Measurements from ENCODE around the gene MTERF4.

The MTERF4 gene

DNA sequence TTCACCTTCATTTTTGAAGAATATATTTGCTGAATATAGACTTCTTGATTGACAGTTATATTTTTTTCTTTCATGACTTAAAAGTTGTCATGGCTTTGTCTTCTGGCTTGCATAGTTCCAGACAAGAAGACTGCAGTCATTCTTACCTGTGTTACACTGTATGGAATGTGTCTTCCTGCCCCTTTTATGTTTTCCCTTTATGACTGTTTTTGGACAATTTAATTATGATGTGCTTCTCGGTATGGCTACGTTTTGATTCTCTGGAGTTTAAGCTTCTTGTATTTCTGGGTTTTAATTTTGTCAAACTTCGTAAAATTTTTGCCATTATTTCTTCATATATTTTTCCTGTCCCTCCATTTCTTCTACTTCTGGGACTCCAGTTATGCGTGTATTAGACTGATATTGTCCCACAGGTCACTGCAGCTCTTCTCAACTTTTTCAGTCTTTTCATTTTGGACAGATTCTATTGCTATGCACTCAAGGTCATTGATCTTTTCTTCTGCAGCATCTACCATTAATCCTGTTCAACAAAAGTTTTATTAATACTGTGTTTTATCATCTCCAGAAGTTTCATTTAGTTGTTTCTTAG lies 17.1 kb downstream of the MTERF4 start:
- DNase-seq = no peak

DNA sequence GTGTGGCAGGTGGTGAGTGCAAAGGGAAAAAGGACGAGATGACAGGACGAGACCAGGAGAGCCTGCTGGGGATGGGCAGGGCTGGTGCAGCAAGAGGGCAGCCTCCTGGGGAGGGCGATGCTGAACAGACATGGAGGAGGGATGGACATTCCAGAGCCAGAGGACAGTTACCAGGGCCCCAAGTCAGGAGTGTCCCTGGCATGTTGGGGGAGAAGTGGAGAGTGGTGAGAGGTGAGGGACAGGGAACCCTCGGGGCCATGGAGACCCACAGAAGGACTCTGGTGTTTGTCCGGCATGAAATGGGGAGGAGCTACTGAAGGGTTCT lies 19.0 kb downstream of the MTERF4 start:
- DNase-seq = no peak

DNA sequence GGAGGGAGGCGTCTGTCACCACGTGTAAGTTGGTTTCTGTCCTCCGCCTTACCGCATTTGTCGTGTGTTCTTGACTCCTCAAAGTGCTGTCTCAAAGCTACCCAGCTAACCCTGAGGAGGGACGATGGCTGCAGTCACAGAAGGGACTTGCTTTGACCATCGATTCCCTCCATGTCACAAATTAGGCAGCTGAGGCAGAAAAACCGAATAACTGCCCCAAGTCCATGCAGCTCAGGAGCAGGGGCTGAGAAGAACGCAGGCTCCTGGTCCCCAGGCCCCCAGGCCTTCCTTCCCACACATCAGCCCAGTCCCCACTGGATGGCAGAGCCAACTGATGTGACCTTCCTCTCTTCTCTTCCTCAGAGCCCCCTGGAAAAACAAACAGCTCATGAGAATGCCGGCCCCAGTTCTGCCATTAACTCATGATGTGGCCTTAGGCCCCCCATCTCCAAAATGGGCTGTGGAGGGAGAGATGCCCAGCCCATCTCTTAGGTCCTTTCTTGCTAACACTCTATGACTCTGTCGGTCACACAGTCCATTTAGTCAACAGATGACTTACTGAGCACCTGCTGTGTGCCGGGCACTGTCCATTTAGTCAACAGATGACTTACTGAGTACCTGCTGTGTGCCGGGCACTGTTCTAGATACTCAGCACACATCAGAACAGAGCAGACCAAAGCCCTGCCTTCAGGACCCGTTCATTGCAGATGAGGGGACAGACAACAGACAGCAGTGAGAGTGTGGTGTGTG lies 19.6 kb downstream of the MTERF4 start:
- no peak for DNase-seq

DNA sequence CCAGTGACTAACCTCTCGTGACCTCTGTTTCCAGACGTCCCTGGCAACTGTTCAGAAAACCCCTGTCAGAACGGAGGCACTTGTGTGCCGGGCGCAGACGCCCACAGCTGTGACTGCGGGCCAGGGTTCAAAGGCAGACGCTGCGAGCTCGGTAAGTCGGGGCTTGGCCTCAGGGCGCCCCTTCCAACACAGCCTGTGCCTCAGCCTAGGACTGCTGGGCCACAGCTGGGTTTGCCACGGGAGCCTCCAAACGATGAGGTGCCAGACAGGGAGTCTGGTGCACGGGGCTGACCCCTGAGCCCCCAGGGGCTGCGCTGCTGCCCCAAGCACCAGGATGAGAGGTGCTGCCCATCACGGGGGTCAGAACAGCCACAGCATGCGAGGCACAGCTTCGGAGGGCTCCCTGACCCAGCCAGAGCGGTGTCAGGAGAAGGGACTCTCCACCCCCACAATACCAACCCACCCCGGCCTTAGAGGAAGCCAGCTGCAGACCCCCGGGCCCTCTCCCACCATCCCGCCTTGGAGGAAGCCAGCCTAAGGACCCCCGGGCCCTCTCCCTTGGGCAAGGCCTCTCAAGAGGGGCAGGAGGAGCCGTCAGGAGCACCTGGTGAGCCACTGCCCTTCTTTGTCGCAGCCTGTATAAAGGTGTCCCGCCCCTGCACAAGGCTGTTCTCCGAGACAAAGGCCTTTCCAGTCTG lies 20.3 kb downstream of the MTERF4 start:
- DNase-seq = no peak

DNA sequence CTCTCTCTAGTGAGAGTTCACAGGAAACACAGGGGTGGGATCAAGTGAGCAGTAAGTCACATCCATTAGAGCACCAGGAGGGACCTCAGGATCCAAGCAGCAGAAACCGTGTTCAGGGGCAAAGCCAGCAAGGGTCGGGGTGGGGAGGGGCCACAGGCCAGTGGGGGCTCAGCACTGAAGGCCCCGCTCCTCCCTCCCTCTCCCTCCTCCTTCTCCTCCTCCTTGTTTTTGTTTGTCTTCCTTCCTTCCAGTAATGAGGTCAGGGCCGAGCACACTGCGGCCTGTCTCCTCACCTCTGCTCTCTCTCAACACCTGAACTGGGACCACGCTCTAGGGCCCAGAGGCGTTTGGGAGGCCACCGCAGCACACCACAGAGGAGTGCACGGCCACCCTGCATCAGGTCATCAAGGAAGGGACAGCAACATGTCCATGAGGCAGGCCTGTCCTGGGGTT lies 20.9 kb downstream of the MTERF4 start:
- no peak for DNase-seq

DNA sequence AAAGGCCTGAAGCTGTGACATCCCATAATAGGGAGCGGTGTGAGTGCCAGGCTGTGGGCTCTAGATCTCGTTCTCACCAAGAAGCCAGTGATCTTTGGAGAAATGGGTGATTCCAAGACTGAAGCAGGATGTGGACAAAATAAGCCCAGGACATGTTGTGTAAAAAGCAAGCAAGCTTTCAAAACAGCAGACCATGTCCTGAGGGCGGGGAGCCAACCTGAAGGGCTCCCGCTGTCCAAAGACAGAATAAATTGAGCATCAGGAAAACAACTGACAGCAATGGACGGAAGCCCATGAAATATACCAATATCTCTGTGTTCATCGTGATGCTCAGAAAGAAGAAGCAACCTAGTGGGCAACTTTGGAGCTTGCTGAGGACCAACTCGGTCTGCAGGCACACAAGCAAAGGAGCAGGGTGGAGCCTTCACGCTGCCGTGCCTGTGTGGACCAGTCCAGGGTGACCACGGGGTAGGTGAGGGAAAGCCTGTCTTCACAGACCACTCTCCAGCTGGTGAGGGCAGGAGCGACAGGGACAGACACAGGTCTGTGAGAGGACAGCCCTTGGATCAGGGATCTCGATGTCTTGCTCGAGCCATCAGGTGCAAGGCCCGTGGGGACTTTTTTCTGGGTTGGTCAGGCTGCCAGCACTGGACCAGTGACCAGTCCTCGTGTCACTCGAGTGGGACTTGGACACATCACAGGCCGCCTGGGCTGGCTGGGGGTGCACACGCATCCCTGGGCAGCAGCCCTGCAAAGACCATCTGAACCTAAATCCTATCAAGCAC lies 21.5 kb downstream of the MTERF4 start:
- DNase-seq = no peak

DNA sequence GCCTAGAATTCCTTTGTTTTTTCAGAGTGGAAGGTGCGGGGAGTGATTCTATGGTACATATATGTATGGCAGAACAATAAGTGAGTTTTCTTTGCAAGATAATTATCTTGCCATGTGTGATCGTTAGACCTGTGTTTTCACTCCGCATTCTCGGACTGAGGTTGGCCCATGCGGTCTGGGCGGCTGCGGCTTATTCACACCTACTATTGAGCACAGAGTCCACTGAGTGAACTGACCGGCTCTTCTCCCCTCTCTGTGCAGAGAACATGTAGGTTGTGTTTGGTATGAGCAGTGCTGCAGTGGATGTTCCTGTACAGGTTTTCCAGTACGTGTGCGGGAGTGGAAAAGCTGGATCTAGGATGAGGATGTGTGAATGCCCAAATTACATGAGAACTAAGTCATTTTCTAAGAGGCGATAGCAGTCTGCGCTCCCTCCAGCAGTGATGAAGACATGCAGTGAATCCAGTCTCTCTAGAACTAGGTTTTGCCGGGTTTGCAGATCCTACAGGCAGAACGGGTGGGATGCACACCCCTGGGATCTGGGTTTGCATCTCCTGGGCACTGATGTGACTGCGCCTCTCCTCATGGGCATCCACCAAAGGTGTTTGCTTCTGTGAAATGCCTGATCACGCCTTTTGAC lies 27.1 kb downstream of the MTERF4 start:
- no peak for DNase-seq

DNA sequence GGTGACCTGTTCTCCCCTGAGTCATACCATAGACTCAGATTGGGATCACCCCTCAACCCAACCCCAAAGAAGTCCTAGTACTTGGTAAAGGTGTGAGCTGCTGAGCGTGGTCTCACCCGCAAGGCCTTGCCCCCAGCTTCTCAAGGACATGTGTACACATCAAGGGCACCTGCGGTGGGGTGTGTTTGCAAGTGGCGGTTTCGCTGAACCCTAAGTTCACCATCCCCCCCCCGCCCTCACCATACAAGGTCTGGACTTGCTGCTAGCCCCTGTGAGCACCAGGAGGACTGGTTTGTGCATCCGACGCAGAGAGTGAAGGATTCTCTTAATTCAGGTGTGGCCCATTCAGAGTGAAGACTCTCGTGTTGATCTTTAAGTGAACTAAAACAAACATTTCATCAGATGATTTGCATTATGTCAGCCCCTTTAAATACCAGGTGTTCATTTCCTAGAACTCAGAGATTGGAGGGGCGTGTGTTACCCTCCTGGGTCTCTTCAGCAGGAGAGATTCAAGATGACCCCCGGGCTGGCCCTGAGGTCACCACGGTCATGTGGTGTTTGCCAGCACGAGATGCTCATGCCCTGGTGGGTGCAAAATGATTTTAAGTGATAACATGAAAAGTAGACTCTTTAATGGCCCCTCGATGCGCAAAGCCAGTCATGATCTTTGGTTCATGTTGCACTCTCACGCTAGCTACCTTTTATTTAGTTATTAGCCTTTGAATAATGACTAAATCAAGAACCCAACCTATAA lies 27.8 kb downstream of the MTERF4 start:
- no peak for DNase-seq

DNA sequence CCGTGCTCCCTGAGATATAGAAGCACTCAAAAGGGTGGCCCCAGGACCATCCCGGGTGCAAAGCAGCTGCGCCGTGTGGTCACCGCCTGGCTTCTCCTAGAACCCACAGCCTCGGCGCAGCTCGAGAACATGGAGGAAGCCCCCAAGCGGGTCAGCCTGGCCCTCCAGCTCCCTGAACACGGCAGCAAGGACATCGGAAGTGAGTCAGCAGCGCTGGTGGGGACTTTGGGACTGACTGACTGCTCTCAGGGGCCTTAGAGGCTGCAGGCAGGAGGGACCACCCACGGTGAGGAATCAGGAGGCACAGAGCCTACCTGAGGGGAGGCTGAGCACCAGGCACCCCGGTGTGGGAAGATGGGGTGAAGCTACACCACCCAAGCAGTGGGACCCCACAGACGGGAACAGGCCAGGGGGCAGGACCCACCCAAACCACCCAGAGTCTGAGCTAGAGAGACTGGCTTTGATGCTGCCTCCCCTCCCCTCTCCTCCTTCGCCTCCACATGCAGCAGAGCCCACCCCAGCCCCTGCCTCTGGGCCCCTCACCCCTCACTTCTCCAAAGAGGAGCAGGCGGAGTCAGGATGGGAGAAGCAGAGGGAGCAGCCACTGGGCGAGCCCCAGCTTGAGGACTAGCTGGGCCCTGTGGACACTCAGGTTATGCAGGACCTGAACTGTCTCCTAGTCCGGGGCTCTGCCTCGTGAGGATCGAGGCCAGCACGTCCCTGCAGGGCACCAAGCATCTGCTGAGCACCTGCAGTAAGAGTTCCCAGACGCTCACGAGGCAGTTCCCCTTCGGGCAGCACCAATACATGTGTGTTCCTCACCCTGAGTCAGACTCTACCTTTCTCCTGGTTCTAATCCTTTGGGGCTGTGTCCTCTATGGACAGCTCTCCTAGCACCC lies 28.7 kb downstream of the MTERF4 start:
- no peak for DNase-seq

DNA sequence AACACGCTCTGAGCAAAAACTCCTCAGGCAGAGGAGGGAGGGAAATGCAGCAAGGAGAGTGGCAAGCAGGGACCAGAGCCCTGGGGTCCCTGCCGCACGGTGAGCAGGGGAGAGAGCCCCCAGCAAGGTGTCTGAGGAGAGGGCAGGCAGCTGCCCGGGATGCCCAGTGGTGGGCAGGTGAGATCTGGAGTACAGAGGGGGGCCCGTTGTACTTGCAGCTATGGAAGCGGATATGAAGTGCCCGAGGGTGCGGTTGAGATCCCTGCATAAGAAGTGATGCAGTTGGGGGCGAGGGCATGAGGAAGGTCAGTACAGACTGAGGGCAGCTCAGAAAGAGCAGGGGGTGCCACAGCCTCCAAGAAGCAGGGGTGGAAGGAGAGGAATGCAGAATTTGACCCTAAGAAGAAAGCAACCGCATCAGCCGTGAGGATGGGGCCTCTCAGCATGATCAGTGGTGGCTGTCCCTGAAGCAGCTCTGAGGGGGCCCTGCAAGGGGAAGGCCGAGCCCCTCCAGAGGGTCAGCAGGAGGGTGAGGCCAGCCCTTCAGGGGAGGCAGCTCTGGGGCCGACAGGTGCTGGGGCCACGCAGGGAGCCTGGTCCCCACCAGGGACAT lies 29.4 kb downstream of the MTERF4 start:
- no peak for DNase-seq

DNA sequence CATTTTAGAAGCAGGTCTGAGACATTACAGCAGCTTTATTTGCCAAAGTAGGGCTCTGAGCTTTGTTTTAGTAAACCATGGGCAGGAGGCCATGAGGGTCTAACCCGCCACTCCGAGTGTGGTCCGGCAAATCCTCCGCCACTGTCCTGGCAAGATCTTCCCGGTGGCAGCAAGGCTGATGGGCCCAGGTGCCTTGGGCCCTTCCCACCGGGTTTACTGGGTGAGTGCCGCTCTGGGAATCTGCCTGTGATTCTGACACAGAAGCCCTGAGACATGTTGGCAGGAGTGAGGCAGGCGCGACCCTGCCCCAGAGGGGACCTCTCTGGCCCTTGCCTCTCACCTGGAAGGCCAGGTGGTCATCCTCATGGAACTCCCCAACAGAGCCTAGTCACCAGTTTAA lies 29.9 kb downstream of the MTERF4 start:
- no peak for DNase-seq

DNA sequence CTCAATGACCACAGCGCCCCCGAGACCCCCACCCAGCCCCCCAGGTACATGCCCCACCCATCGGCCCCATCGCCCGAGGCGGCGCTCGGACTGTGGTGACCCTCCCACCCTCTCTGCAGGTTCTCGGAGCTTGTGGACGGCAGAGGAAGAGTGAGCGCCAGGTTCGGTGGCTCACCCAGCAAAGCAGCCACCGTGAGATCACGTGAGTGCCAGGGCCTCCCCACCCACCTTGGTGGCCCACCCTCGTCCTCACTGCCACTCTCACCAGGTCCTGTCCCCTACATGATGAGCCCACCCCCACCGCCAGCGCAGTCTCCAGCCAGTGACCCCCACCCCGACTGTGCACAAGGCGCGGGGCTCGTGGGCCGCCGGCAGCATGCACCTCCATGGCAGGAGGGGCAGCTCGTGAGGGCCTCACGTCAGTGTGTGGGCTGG lies 30.4 kb downstream of the MTERF4 start:
- no peak for DNase-seq

DNA sequence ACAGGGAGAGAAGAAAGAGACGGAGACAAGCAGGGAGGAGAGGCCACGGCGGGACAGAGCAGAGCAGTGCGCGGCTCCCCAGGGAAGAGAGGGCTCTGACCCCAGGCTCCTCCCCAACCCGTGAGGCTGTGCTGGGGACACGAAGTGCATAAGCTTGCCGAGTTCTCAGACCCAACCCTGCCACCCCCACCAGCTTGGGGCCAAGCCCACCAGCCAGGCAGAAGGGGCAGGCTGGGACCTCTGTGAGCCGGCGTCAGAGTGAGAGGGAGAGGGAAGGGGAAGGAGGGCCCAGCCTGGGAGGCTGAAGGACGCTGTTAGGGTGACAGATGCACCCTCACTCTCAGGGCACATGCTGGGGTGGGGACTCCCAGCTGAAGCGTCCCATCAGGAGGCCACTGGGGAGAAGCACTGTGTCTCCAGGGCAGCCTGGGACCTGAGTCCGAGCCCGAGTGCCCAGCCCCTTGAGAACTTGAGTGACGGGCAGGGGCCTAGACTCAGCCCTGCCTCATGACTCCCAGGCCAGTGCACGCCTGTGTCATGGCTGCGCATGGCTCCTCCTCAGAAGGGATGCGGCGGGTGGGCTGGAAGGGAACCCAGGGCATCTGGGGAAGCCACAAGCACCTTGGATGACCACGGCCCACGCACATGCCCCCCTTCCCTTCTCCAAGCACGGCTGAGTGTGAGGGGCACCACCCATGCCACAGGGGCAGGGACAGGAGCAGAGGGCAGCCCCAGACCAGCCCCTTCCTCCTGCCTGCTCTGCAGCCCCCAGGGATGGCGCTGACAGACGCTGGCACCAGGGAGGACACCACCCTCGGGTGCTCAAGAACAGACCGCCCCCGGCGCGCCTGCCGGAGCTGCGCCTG lies 31.0 kb downstream of the MTERF4 start:
- no peak for DNase-seq

DNA sequence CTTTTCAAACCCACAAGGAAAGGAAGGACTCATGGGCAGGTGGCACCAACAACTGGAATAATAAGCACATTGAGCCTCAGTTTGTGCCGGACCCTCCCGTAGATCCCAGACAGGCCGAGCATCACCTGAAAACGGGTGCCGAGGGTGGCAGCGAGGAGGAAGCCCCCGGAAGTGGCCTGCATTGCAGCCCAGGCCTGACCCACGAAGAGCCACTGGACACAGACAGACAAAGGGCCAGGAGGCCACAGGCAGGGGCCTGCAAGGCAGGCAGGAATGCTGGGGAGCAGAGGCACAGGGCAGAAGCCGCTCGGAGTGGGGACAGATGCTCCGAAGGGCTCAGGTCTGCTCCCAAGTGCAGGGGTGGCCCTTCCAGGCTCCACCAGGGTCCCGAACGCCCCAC lies 31.7 kb downstream of the MTERF4 start:
- no peak for DNase-seq

DNA sequence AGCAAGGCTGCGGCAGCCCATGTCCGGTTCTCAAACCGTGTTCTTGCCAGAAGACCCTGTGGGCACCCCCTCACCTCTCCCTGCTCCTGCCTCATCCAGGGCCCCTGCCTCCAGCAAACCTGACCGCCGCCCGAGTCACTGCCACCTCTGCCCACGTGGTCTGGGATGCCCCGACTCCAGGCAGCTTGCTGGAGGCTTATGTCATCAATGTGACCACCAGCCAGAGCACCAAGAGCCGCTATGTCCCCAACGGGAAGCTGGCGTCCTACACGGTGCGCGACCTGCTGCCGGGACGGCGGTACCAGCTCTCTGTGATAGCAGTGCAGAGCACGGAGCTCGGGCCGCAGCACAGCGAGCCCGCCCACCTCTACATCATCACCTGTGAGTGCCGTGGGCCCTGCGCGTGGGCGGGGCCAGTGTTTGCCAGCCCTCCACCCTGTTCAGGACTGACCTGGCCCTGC lies 32.2 kb downstream of the MTERF4 start:
- no peak for DNase-seq

DNA sequence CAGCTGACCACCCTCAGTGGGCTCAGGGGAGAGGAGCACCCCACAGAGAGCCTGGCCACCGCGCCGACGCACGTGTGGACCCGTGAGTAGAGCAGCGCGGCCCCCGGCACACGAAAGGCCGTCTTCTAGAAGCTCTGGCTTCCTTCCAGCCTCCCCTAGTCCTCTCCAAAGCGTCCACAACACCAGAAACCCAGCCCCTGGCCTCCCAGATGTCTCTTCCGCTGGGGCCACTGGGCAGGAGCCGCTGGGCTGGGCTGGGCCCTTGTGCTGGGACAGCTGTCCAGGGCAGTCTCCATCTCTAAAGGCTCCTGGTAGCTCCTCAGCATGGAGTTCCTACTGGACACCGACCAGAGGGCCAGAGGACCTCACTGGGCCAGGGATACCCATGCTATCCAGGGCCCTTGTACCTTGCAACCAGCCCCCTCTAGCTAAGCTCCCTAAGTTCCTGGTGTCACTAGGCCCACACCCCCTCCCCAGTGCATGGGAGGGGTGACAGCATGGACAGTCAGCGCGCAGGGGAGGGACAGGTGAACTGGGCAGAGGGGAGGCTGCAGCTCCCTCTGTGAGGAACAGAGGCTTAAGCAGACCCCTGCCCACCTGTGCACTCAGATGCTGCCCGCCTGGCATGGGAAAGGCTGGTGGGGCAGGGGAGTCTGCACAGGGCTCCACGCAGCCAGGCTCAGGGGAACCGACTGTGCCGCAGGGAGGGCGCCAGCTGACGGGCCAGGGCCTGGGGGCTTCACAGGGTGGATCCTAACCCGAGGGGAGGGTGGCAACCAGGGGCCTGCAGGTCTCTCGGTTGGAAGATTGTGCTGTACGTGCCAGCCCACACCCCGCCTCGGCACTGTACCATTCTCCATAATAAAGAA lies 32.9 kb downstream of the MTERF4 start:
- no peak for DNase-seq

DNA sequence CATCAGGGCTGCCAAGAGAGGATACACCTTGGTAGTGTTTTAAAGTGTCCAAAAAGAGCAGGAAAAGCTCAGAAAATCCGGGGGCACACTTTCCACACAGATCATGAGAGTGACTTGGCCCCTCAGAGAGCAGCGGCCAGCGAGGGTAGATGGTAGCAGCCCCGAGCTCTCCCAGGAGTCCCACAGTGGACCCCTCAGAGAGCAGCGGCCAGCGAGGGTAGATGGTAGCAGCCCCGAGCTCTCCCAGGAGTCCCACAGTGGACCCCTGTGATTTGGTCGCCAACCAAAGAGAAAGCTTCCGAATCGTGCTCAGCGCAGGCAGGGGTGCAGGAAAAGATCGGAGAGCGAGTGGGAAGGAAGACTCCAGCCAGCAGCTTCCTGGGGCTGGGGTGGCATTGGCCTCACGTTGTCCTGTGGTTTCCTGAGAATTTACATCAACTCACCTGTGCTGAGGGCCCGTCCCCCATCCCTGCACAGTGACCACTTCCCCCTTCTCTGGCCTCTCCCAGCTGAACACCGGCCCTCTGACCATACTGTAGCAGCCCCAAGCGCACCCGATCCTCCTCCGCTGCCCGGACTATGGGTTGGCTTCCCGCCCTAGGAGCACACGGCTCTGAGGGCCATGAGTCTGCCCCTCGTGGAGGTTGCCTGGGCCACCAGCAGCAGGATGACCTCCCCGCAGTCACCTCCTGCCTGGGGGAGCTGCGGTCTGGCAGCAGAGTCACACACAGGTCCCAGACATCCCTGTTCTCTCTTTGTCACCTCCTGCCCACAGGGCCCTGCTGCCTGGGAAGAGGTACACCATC lies 33.7 kb downstream of the MTERF4 start:
- DNase-seq = no peak

Data from DMS79 (cell line).